ENCODE measurements around the gene DNAH14. TPM values are rescaled to one million over a fixed set of nuclear protein-coding genes. Genes with fewer than 3 reads are reported as not detected.

The DNAH14 gene
- total RNA-seq, 4 donors from 2014 or later: under 0.01 to 142 (median 4.1) TPM

GRCh38 chr1:225431081-225431863, 501.8 kb downstream of the DNAH14 start:
- Histone ChIP-seq H3K9me3 (no peaks in the 10 kb centered on the region), H3K36me3 (no peaks in the 10 kb centered on the region), H3K4me1 (no peaks in the 10 kb centered on the region), H3K27me3 (no peaks in the 10 kb centered on the region), H3K4me3 (no peak overlapping the region), H3K27ac (no peak overlapping the region)
- no peak for DNase-seq
- TF ChIP-seq, protein P1, sequence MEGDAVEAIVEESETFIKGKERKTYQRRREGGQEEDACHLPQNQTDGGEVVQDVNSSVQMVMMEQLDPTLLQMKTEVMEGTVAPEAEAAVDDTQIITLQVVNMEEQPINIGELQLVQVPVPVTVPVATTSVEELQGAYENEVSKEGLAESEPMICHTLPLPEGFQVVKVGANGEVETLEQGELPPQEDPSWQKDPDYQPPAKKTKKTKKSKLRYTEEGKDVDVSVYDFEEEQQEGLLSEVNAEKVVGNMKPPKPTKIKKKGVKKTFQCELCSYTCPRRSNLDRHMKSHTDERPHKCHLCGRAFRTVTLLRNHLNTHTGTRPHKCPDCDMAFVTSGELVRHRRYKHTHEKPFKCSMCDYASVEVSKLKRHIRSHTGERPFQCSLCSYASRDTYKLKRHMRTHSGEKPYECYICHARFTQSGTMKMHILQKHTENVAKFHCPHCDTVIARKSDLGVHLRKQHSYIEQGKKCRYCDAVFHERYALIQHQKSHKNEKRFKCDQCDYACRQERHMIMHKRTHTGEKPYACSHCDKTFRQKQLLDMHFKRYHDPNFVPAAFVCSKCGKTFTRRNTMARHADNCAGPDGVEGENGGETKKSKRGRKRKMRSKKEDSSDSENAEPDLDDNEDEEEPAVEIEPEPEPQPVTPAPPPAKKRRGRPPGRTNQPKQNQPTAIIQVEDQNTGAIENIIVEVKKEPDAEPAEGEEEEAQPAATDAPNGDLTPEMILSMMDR (IDR thresholded peaks at IDR 0.05): no peak
- TF ChIP-seq POLR2A (IDR thresholded peaks at IDR 0.05): no peak
- intact Hi-C loops (cut with DNase I; ENCODE audit: low total_unique reads): no loop called here

DNA sequence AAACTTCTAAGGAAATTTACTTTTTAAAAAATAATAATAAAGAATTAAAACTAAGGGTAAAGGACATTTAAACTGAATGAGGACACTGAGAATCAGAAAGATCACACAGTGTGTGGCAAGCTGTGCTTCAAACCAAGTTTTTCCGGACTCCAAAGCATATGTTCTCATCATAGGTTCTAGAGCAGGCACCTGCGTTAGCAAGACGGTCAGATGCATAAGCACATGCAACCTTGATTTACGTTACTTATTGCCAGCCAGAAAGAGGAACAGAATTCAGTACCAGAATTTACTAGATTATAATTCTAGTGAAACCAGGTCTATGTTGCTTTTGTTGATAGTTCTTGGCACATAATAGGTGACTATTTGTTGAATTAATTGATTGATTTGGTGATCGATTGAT, 504.6 kb downstream of the DNAH14 start:
- Histone ChIP-seq H3K4me1 (no peaks in the 10 kb centered on the region), H3K36me3 (no peaks in the 10 kb centered on the region), H3K27me3 (no peaks in the 10 kb centered on the region), H3K27ac (peak overlapping the region; percentile 63 to 65), H3K4me3 (no peak overlapping the region), H3K9me3 (no peaks in the 10 kb centered on the region)
- DNase-seq: no peak
- intact Hi-C loops (cut with DNase I; ENCODE audit: low total_unique reads): no loop called here
- TF ChIP-seq, protein P1 (IDR thresholded peaks at IDR 0.05): no peak
- TF ChIP-seq POLR2A (IDR thresholded peaks at IDR 0.05): no peak

- TF ChIP-seq, protein P1 (IDR thresholded peaks at IDR 0.05): no peak
- no peak for TF ChIP-seq POLR2A (IDR thresholded peaks at IDR 0.05)
- peak overlapping the region in 1 of 2 donors; percentile 35 for H3K27ac ChIP-seq
These were observed 505.6 kb downstream of the DNAH14 start for GRCh38 chr1:225435076-225435475.

DNA sequence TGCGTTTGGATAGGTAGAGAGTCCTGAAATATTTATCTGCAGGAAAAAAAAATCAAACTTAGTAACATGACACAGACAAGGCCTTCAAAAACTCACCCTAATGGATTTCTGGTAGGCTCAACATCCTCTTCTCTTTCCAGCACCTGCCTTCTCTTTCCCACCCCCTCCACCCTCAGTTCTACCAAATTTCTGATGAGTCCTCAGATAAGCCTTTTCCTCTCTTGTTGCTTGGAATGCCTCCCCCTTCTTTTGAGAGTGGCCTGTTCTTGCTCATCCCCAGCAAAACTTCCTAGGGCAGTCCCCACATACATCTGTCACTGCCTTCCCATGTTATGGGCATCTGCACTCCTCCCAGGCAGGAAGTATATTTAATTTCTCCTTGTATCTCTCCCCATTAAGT, 506.0 kb downstream of the DNAH14 start:
- Histone ChIP-seq H3K27me3 (no peaks in the 10 kb centered on the region), H3K4me3 (no peak overlapping the region), H3K27ac (peak overlapping the region in 1 of 2 donors; percentile 35), H3K36me3 (no peaks in the 10 kb centered on the region), H3K4me1 (no peaks in the 10 kb centered on the region), H3K9me3 (no peaks in the 10 kb centered on the region)
- TF ChIP-seq, protein P1 (IDR thresholded peaks at IDR 0.05): no peak
- no peak for TF ChIP-seq POLR2A (IDR thresholded peaks at IDR 0.05)
- intact Hi-C loops (cut with DNase I; ENCODE audit: low total_unique reads): no loop called here
- DNase-seq: no peak

More at GRCh38 chr1:225435076-225435475, 505.6 kb downstream of the DNAH14 start:
- H3K4me1 ChIP-seq: no peaks in the 10 kb centered on the region
- H3K4me3 ChIP-seq: no peak overlapping the region
- intact Hi-C loops (cut with DNase I; ENCODE audit: low total_unique reads): no loop called here
- H3K9me3 ChIP-seq: no peaks in the 10 kb centered on the region
- no peaks in the 10 kb centered on the region for H3K36me3 ChIP-seq
- H3K27me3 ChIP-seq: no peaks in the 10 kb centered on the region
- no peak for DNase-seq

DNA sequence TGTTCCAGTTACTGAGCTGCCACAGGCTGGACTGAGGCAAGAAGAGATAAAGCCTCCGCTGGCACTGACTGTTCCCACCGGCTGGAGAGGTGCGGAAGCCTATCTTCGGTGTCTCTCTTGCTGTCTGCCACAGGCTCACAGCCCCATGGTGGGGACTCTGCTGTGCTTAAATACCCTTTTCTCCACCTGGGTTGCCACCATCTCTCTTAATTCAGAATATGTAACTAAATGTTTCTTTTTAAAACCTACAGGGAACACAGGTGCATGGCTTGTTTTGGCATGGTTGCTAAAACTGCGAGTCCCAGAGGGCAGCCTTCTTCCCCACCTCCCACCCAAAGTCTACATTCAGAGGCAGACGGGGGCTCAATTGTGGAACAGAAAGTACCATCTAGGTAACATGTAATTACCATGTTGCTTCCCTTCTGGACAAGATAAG, 506.5 kb downstream of the DNAH14 start:
- TF ChIP-seq POLR2A (IDR thresholded peaks at IDR 0.05): no peak
- TF ChIP-seq, protein P1 (IDR thresholded peaks at IDR 0.05): no peak
- Histone ChIP-seq H3K4me1 (no peaks in the 10 kb centered on the region), H3K27me3 (no peaks in the 10 kb centered on the region), H3K27ac (peak overlapping the region in 1 of 2 donors; percentile 35), H3K36me3 (no peaks in the 10 kb centered on the region), H3K9me3 (no peaks in the 10 kb centered on the region), H3K4me3 (no peak overlapping the region)
- intact Hi-C loops (cut with DNase I; ENCODE audit: low total_unique reads): no loop called here
- DNase-seq: no peak

All from uterus (tissue), 4 donors.